ENCODE data around the gene KLF17. TPM values are rescaled to one million over a fixed set of nuclear protein-coding genes. Genes with fewer than 3 reads are reported as not detected.

KLF17 gene
- total RNA-seq, 2 donors from 2014 or later, result not detected

GRCh38 chr1:44168520-44169098 lies 50.0 kb downstream of the KLF17 start:
- H3K9ac ChIP-seq (ENCODE audit: low read depth in 2 of 2, low read length in 2 of 2), result no peak overlapping the region
- H3K4me1 ChIP-seq, result no peaks in the 10 kb centered on the region
- no peak overlapping the region for H3K27ac ChIP-seq
- no peak for TF ChIP-seq CTCF (IDR thresholded peaks at IDR 0.05)
- DNase-seq, result no peak
- H3K27me3 ChIP-seq, result no peaks in the 10 kb centered on the region
- H3K9me3 ChIP-seq, result no peaks in the 10 kb centered on the region
- no peak overlapping the region for H3K4me3 ChIP-seq
- intact Hi-C loops (cut with DNase I), result no loop called here
- H3K36me3 ChIP-seq, result no peaks in the 10 kb centered on the region

GRCh38 chr1:44170281-44170823 lies 51.7 kb downstream of the KLF17 start:
- no peak overlapping the region for H3K27ac ChIP-seq
- TF ChIP-seq CTCF (IDR thresholded peaks at IDR 0.05), result no peak
- no peak overlapping the region for H3K9ac ChIP-seq (ENCODE audit: low read depth in 2 of 2, low read length in 2 of 2)
- no peaks in the 10 kb centered on the region for H3K9me3 ChIP-seq
- intact Hi-C loops (cut with DNase I), result no loop called here
- H3K36me3 ChIP-seq, result no peaks in the 10 kb centered on the region
- no peaks in the 10 kb centered on the region for H3K27me3 ChIP-seq
- no peaks in the 10 kb centered on the region for H3K4me1 ChIP-seq
- no peak overlapping the region for H3K4me3 ChIP-seq
- DNase-seq, result no peak

GRCh38 chr1:44174630-44175029 lies 56.0 kb downstream of the KLF17 start:
- intact Hi-C loops (cut with DNase I), result no loop called here
- TF ChIP-seq CTCF (IDR thresholded peaks at IDR 0.05), result no peak
- no peaks in the 10 kb centered on the region for H3K9me3 ChIP-seq
- no peak for DNase-seq
- H3K4me1 ChIP-seq, result no peaks in the 10 kb centered on the region
- no peak overlapping the region for H3K9ac ChIP-seq (ENCODE audit: low read depth in 2 of 2, low read length in 2 of 2)
- no peaks in the 10 kb centered on the region for H3K36me3 ChIP-seq
- no peak overlapping the region for H3K4me3 ChIP-seq
- no peaks in the 10 kb centered on the region for H3K27me3 ChIP-seq
- H3K27ac ChIP-seq, result no peak overlapping the region

Other genes starting within 250 kb of the KLF17 start
- 1 to 10 TPM; 5.1 to 8.3 TPM for gene ARTN, start 185.0 kb upstream of the KLF17 start, total RNA-seq
- 10 to 100 TPM; 17.3 to 27.9 TPM for gene IPO13, start 171.9 kb upstream of the KLF17 start, total RNA-seq
- gene DPH2, start 148.8 kb upstream of the KLF17 start, total RNA-seq, result 10 to 100 TPM; 11.5 to 43.1 TPM
- 100 to 1,000 TPM; 183 to 270 TPM for gene ATP6V0B, start 143.9 kb upstream of the KLF17 start, total RNA-seq
- gene B4GALT2, start 139.6 kb upstream of the KLF17 start, total RNA-seq, result 10 to 100 TPM; 26.6 to 38.5 TPM
- 10 to 100 TPM; 20.3 to 24.6 TPM for gene CCDC24, start 127.2 kb upstream of the KLF17 start, total RNA-seq
- gene SLC6A9, start 87.4 kb upstream of the KLF17 start, total RNA-seq, result 10 to 100 TPM; 21.7 to 26.1 TPM
- gene KLF18, start 22.8 kb downstream of the KLF17 start, total RNA-seq, result not detected
- gene DMAP1, start 94.7 kb downstream of the KLF17 start, total RNA-seq, result 10 to 100 TPM; 30.6 to 51.5 TPM
- gene ERI3, start 236.4 kb downstream of the KLF17 start, total RNA-seq, result 10 to 100 TPM; 29.7 to 58.2 TPM